Hepatocyte (in vitro differentiated cells): Measurements from ENCODE around the gene SHISA3. TPM values are rescaled to one million over a fixed set of nuclear protein-coding genes. Genes with fewer than 3 reads are reported as not detected.

Experiments
- DNase-seq: peaks from one replicate; pipeline ENCODE4 v3.0.0-alpha.2; 2016; ENCODE audit warnings: low spot score
- H2AFZ ChIP-seq: fragments of 200-600 bp; sonication (generic); 2 replicates; pipeline ENCODE4 v1.6.0; 2016; ENCODE audit warnings: antibody characterized with exemption, mild to moderate bottlenecking
- H3K27ac ChIP-seq: fragments of 200-600 bp; sonication (generic); 2 replicates; pipeline ENCODE4 v1.5.1; 2016; ENCODE audit warnings: mild to moderate bottlenecking
- H3K27me3 ChIP-seq: fragments of 200-600 bp; sonication (generic); 2 replicates; pipeline ENCODE4 v1.6.1; 2016
- H3K36me3 ChIP-seq: fragments of 200-600 bp; sonication (generic); replicated peaks from 2 replicates; pipeline ENCODE4 v1.5.1; 2016; ENCODE audit warnings: low read depth; ENCODE audit not compliant: insufficient read depth
- H3K4me1 ChIP-seq: fragments of 200-600 bp; sonication (generic); 2 replicates; pipeline ENCODE4 v1.5.1; 2016; ENCODE audit warnings: mild to moderate bottlenecking, moderate library complexity; ENCODE audit not compliant: insufficient read depth
- H3K4me2 ChIP-seq: fragments of 200-600 bp; sonication (generic); 2 replicates; pipeline ENCODE4 v1.6.0; 2016
- H3K4me3 ChIP-seq: fragments of 200-600 bp; sonication (generic); 2 replicates; pipeline ENCODE4 v1.5.1; 2016; ENCODE audit warnings: mild to moderate bottlenecking
- H3K79me2 ChIP-seq: fragments of 200-600 bp; sonication (generic); 2 replicates; pipeline ENCODE4 v1.6.0; 2017; ENCODE audit warnings: mild to moderate bottlenecking
- H3K9me2 ChIP-seq: fragments of 200-600 bp; sonication (generic); replicated peaks from 2 replicates; pipeline ENCODE4 v1.6.0; 2017; ENCODE audit warnings: mild to moderate bottlenecking; ENCODE audit not compliant: insufficient read depth
- H3K9me3 ChIP-seq: fragments of 200-600 bp; sonication (generic); 2 replicates; pipeline ENCODE4 v1.5.1; 2016; ENCODE audit warnings: low read depth, mild to moderate bottlenecking
- H4K20me1 ChIP-seq: fragments of 200-600 bp; sonication (generic); 2 replicates; pipeline ENCODE4 v1.6.0; 2016; ENCODE audit warnings: mild to moderate bottlenecking; ENCODE audit not compliant: insufficient read depth, poor library complexity, severe bottlenecking
- CTCF ChIP-seq: fragments of 200-600 bp; sonication (generic); IDR thresholded peaks from 2 replicates; pipeline ENCODE4 v1.5.1; 2016; ENCODE audit warnings: antibody characterized with exemption, mild to moderate bottlenecking; ENCODE audit not compliant: poor library complexity
- EZH2 ChIP-seq: fragments of 200-600 bp; sonication (generic); IDR thresholded peaks from 2 replicates; pipeline ENCODE4 v1.6.1; 2016; ENCODE audit warnings: antibody characterized with exemption, mild to moderate bottlenecking, borderline replicate concordance
- EZH2phosphoT487 ChIP-seq: fragments of 200-600 bp; sonication (generic); IDR thresholded peaks from one replicate; pipeline ENCODE4 v1.6.1; 2018; ENCODE audit warnings: antibody characterized with exemption, mild to moderate bottlenecking, low read depth, moderate library complexity; ENCODE audit not compliant: unreplicated experiment, severe bottlenecking
- WGBS: methylation state at CpG from one replicate; pipeline ENCODE4 v1.1.6; 2016; ENCODE audit warnings: low lambda C conversion rate; ENCODE audit errors: missing lambda C conversion rate; 5-methylcytosine and 5-hydroxymethylcytosine counted together
- polyA plus RNA-seq: library from polyadenylated mRNA; unstranded; fragments of >200 nt; fragmentation: Nextera tagmentation; extraction: Ambion mirVana; gene quantifications from 2 replicates; pipeline ENCODE4 v1.2.1, GENCODE V29; 2016
- total RNA-seq: library from RNA; depleted of rRNA; stranded (reverse); fragments of >200 nt; gene quantifications from 2 replicates; pipeline ENCODE4 v1.2.3, GENCODE V29; 2014

The SHISA3 gene
- total RNA-seq = 0.17 and 1.5 TPM in 2 replicates
- not detected in 2 replicates for polyA plus RNA-seq

- H3K79me2 ChIP-seq = no peaks in the 10 kb centered on the region
- peak within 1 kb of the TSS; percentile 53 for H2AFZ ChIP-seq
- H3K4me2 ChIP-seq = peak within 1 kb of the TSS; percentile 98
- H3K9me2 ChIP-seq = no peaks in the 10 kb centered on the region
- no peaks in the 10 kb centered on the region for H4K20me1 ChIP-seq
- peak; percentile 27 for DNase-seq
- 3% methylated on average over 48 of the region's 61 CpGs for WGBS
- H3K27ac ChIP-seq = no peak within 1 kb of the TSS
- no peaks in the 10 kb centered on the region for H3K9me3 ChIP-seq
- peak within 1 kb of the TSS; percentile 39 for H3K4me3 ChIP-seq
- peaks cover 82% of the 10 kb centered on the region for H3K27me3 ChIP-seq
- no peaks in the 10 kb centered on the region for H3K36me3 ChIP-seq
- no peak for TF ChIP-seq EZH2phosphoT487
- peak; percentile 25 for TF ChIP-seq EZH2
- peaks cover 27% of the 10 kb centered on the region for H3K4me1 ChIP-seq
Measured at GRCh38 chr4:42396752-42397634, at the start of gene SHISA3. Gene SHISA3 (plus strand): TSS chr4:42397488. CDS start chr4:42398057, 569 bp downstream.

DNA sequence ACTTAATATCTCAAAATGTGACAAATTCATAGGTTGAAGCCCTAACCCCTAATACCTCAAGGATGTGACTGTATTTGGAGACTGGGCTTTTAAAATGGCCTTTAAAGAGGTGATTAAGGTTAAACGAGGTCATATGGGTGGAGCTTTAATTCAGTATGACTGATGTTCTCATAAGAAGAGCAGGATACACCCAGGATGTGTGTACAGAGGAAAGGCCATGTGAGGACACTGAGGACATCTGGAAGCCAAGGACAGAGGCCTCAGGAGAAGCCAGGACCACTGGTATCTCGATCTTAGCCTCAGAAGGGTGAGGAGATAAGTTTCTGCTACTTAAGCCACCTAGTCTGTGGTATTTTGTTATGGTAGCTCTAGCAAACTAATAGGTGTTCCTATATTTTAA, 49.0 kb upstream of the SHISA3 start:
- no peaks in the 10 kb centered on the region for H3K4me1 ChIP-seq
- H3K9me2 ChIP-seq = no peaks in the 10 kb centered on the region
- no peaks in the 10 kb centered on the region for H4K20me1 ChIP-seq
- H3K4me3 ChIP-seq = no peak overlapping the region
- H3K9me3 ChIP-seq = no peaks in the 10 kb centered on the region
- no peaks in the 10 kb centered on the region for H3K36me3 ChIP-seq
- WGBS = 80% methylated on average over 2 of the region's 2 CpGs
- no peak overlapping the region for H3K27ac ChIP-seq
- DNase-seq = no peak
- H3K79me2 ChIP-seq = no peaks in the 10 kb centered on the region
- no peak overlapping the region for H3K4me2 ChIP-seq
- no peaks in the 10 kb centered on the region for H3K27me3 ChIP-seq
- no peak overlapping the region for H2AFZ ChIP-seq
- TF ChIP-seq EZH2phosphoT487 (no peak), EZH2 (no peak)

DNA sequence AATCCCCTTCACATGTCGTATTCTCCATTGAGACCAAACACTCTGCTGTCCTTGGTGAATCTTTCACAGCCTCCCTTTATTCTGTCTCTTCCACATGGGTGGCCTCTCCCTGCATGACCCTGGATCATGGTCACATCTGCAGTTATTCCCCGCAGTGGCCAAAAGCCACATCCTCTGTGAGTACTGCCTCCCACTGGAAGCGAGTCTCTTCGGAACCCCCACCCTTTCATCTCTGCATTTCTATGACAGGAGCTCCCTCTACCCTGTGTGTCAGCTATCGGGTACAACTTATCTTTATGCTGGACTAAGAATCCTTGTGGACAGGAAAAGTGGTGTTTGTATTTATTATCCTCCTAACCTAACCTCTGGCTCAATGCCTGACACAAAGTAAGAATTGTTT, 48.6 kb upstream of the SHISA3 start:
- Histone ChIP-seq H3K36me3 (no peaks in the 10 kb centered on the region), H3K27ac (no peak overlapping the region), H3K4me2 (no peak overlapping the region), H3K9me3 (no peaks in the 10 kb centered on the region), H3K79me2 (no peaks in the 10 kb centered on the region), H2AFZ (no peak overlapping the region), H3K9me2 (no peaks in the 10 kb centered on the region), H4K20me1 (no peaks in the 10 kb centered on the region), H3K27me3 (no peaks in the 10 kb centered on the region), H3K4me1 (no peaks in the 10 kb centered on the region), H3K4me3 (no peak overlapping the region)
- DNase-seq = no peak
- WGBS = 88% methylated on average over 5 of the region's 5 CpGs
- TF ChIP-seq EZH2phosphoT487 (no peak), CTCF (no peak), EZH2 (no peak)

- Histone ChIP-seq H3K27ac (no peak overlapping the region), H4K20me1 (no peaks in the 10 kb centered on the region), H3K4me2 (no peak overlapping the region), H2AFZ (no peak overlapping the region), H3K9me3 (no peaks in the 10 kb centered on the region), H3K27me3 (peaks cover 9% of the 10 kb centered on the region), H3K4me1 (no peaks in the 10 kb centered on the region), H3K36me3 (no peaks in the 10 kb centered on the region), H3K4me3 (no peak overlapping the region), H3K79me2 (no peaks in the 10 kb centered on the region), H3K9me2 (no peaks in the 10 kb centered on the region)
- TF ChIP-seq EZH2 (no peak), CTCF (no peak), EZH2phosphoT487 (no peak)
- DNase-seq = no peak
- WGBS = 96% methylated on average over 4 of the region's 4 CpGs
Measured at GRCh38 chr4:42350611-42351182, 46.6 kb upstream of the SHISA3 start.
